OCI-LY1 (cell line): ENCODE data around the gene MX1.

Experiments
- H2AFZ ChIP-seq: fragments of 200-600 bp; sonication (generic), shearing (Covaris generic); 2 replicates; pipeline ENCODE4 v1.6.0; 2014; ENCODE audit warnings: antibody characterized with exemption, mild to moderate bottlenecking, low read length
- H3F3A ChIP-seq: fragments of 200-600 bp; sonication (generic), shearing (Covaris generic); 2 replicates; pipeline ENCODE4 v1.6.0; 2014; ENCODE audit warnings: mild to moderate bottlenecking, antibody characterized with exemption, low read length, moderate library complexity; ENCODE audit not compliant: insufficient read depth
- H3K27ac ChIP-seq: fragments of 200-600 bp; sonication (generic); 2 replicates; pipeline ENCODE4 v1.5.1; 2014; ENCODE audit warnings: low read length, mixed run types, mild to moderate bottlenecking, low read depth; ENCODE audit not compliant: poor library complexity, severe bottlenecking
- H3K27me3 ChIP-seq: fragments of 200-600 bp; sonication (generic); 2 replicates; pipeline ENCODE4 v1.6.0; 2014; ENCODE audit warnings: antibody characterized with exemption, mild to moderate bottlenecking, low read length, moderate library complexity; ENCODE audit not compliant: insufficient read depth
- H3K36me3 ChIP-seq: fragments of 200-600 bp; sonication (generic); 2 replicates; pipeline ENCODE4 v1.6.1; 2014; ENCODE audit warnings: mild to moderate bottlenecking, antibody characterized with exemption, low read length, moderate library complexity, mixed read lengths; ENCODE audit not compliant: insufficient read depth
- H3K4me1 ChIP-seq: fragments of 200-600 bp; sonication (generic); 2 replicates; pipeline ENCODE4 v1.5.1; 2014; ENCODE audit warnings: mild to moderate bottlenecking, low read length, moderate library complexity; ENCODE audit not compliant: insufficient read depth, severe bottlenecking
- H3K4me2 ChIP-seq: fragments of 200-600 bp; sonication (generic), shearing (Covaris generic); 2 replicates; pipeline ENCODE4 v1.6.1; 2014; ENCODE audit warnings: low read length
- H3K4me3 ChIP-seq: fragments of 200-600 bp; sonication (generic); 2 replicates; pipeline ENCODE4 v1.5.1; 2014; ENCODE audit warnings: low read length, low read depth, mild to moderate bottlenecking, mixed read lengths; ENCODE audit not compliant: poor library complexity, severe bottlenecking
- H3K79me2 ChIP-seq: fragments of 200-600 bp; shearing (Covaris generic); 2 replicates; pipeline ENCODE4 v1.6.1; 2016; ENCODE audit warnings: mixed run types, low read length, mixed read lengths; ENCODE audit not compliant: insufficient read depth
- H3K9ac ChIP-seq: fragments of 200-600 bp; sonication (generic), shearing (Covaris generic); 2 replicates; pipeline ENCODE4 v1.6.1; 2014; ENCODE audit warnings: mild to moderate bottlenecking, low read length, mixed read lengths
- H3K9me2 ChIP-seq: fragments of 200-600 bp; sonication (generic), shearing (Covaris generic); 2 replicates; pipeline ENCODE4 v1.6.1; 2014; ENCODE audit warnings: low read depth, mild to moderate bottlenecking, low read length, mixed read lengths
- H3K9me3 ChIP-seq: fragments of 200-600 bp; shearing (Covaris generic); 2 replicates; pipeline ENCODE4 v1.6.1; 2014; ENCODE audit warnings: low read length, mixed read lengths
- H4K20me1 ChIP-seq: fragments of 200-600 bp; sonication (generic), shearing (Covaris generic); 2 replicates; pipeline ENCODE4 v1.6.0; 2016; ENCODE audit warnings: mild to moderate bottlenecking, low read length; ENCODE audit not compliant: insufficient read depth
- CTCF ChIP-seq: fragments of 200-600 bp; sonication (generic), shearing (Covaris generic); IDR thresholded peaks from 2 replicates; pipeline ENCODE4 v1.5.1; 2017; ENCODE audit warnings: mild to moderate bottlenecking, antibody characterized with exemption, low read length, moderate library complexity, mixed read lengths
- EZH2 ChIP-seq: fragments of 200-600 bp; sonication (generic), shearing (Covaris generic); IDR thresholded peaks from 2 replicates; pipeline ENCODE4 v1.8.0; 2017; ENCODE audit warnings: borderline replicate concordance, mixed run types, mild to moderate bottlenecking, antibody characterized with exemption, low read length, moderate library complexity, mixed read lengths

Gene MX1

DNA sequence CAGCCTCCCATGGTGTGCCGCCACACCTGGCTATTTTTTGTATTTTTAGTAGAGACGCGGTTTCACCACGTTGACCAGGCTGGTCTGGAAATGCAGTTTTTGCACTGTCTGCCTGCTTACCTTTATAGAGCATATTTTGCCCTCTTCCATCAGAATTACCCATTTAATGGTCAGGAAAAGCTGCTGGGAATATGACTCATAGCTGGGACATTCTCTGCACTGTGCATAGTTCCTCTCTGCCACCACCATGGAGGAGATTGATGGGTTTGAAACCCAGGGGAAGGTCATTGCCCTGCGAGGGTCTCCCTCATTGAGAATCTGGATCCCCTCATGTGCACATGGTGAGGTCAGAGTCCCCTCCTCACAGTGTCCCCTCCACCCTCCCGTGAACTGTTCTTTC is 32.1 kb downstream of the MX1 start:
- Histone ChIP-seq H3K9ac (no peak overlapping the region), H2AFZ (no peak overlapping the region), H3K9me3 (no peaks in the 10 kb centered on the region), H3K4me3 (no peak overlapping the region), H3K4me2 (no peak overlapping the region), H3K27me3 (no peaks in the 10 kb centered on the region), H3K4me1 (no peaks in the 10 kb centered on the region), H3K36me3 (peaks cover 13% of the 10 kb centered on the region), H3K27ac (no peak overlapping the region), H3F3A (no peaks in the 10 kb centered on the region), H3K9me2 (no peaks in the 10 kb centered on the region), H4K20me1 (no peaks in the 10 kb centered on the region), H3K79me2 (no peaks in the 10 kb centered on the region)
- TF ChIP-seq CTCF (no peak), EZH2 (no peak)

GRCh38 chr21:41458559-41458958 is 32.5 kb downstream of the MX1 start:
- Histone ChIP-seq H3K9me3 (no peaks in the 10 kb centered on the region), H3K4me1 (no peaks in the 10 kb centered on the region), H3K9ac (no peak overlapping the region), H3K9me2 (no peaks in the 10 kb centered on the region), H3K36me3 (peaks cover 13% of the 10 kb centered on the region), H2AFZ (no peak overlapping the region), H3F3A (no peaks in the 10 kb centered on the region), H3K4me3 (no peak overlapping the region), H3K27ac (no peak overlapping the region), H3K79me2 (no peaks in the 10 kb centered on the region), H3K4me2 (no peak overlapping the region), H3K27me3 (no peaks in the 10 kb centered on the region), H4K20me1 (no peaks in the 10 kb centered on the region)
- TF ChIP-seq CTCF (no peak), EZH2 (no peak)

- H3K9me2 ChIP-seq: no peaks in the 10 kb centered on the region
- no peaks in the 10 kb centered on the region for H3K27me3 ChIP-seq
- no peaks in the 10 kb centered on the region for H3K4me1 ChIP-seq
- TF ChIP-seq CTCF (no peak), EZH2 (no peak)
- H4K20me1 ChIP-seq: no peaks in the 10 kb centered on the region
- no peak overlapping the region for H3K27ac ChIP-seq
- no peaks in the 10 kb centered on the region for H3K79me2 ChIP-seq
- H3F3A ChIP-seq: no peaks in the 10 kb centered on the region
- H3K36me3 ChIP-seq: peaks cover 5% of the 10 kb centered on the region; the same call in 1 of the 2 replicates
- no peak overlapping the region for H3K4me3 ChIP-seq
- no peak overlapping the region for H3K4me2 ChIP-seq
- H3K9ac ChIP-seq: no peak overlapping the region
- no peak overlapping the region for H2AFZ ChIP-seq
- no peaks in the 10 kb centered on the region for H3K9me3 ChIP-seq
Observed at GRCh38 chr21:41459884-41460534, 34.0 kb downstream of the MX1 start.
